Measurements from ENCODE around the gene SEMA5B.

The SEMA5B gene

DNA sequence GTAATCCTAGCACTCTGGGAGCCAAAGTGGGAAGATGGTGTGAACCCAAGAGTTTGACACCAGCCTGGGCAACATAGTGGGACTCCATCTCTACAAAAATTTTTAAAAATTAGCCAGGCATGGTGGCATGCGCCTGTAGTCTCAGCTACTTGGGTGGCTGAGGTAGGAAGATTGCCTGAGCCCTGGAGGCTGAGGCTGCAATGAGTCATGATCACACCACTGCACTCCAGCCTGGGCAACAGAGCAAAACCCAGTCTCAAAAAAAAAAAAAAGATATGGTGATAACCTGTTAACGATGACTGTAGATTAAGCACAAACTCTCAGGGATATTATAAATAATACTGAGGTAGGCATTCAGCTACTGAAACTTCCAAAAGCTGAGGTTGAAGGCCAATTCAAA, 125.2 kb downstream of the SEMA5B start:
- H3K36me3 Mint-ChIP-seq (ENCODE audit: low read depth) = no peaks in the 10 kb centered on the region
- no peak for DNase-seq

GRCh38 chr3:122898298-122898697, 129.3 kb downstream of the SEMA5B start:
- Mint-ChIP-seq H3K27ac (no peak overlapping the region), H3K4me1 (ENCODE audit: low read depth) (peaks cover 5% of the 10 kb centered on the region), H3K36me3 (ENCODE audit: low read depth) (no peaks in the 10 kb centered on the region), H3K4me3 (no peak overlapping the region), H3K9me3 (no peaks in the 10 kb centered on the region), H3K27me3 (peaks cover 5% of the 10 kb centered on the region)
- DNase-seq = no peak

More for the DNA sequence above, 125.2 kb downstream of the SEMA5B start:
- no peak overlapping the region for H3K27ac Mint-ChIP-seq
- peaks cover 6% of the 10 kb centered on the region for H3K9me3 Mint-ChIP-seq
- peaks cover under 1% of the 10 kb centered on the region for H3K27me3 Mint-ChIP-seq
- no peak overlapping the region for H3K4me3 Mint-ChIP-seq
- no peaks in the 10 kb centered on the region for H3K4me1 Mint-ChIP-seq (ENCODE audit: low read depth)

GRCh38 chr3:122893754-122894668, 133.6 kb downstream of the SEMA5B start:
- Mint-ChIP-seq H3K4me3 (no peak overlapping the region), H3K27ac (no peak overlapping the region), H3K27me3 (peaks cover 5% of the 10 kb centered on the region), H3K4me1 (ENCODE audit: low read depth) (peaks cover 18% of the 10 kb centered on the region), H3K9me3 (no peaks in the 10 kb centered on the region), H3K36me3 (ENCODE audit: low read depth) (no peaks in the 10 kb centered on the region)
- no peak for DNase-seq

DNA sequence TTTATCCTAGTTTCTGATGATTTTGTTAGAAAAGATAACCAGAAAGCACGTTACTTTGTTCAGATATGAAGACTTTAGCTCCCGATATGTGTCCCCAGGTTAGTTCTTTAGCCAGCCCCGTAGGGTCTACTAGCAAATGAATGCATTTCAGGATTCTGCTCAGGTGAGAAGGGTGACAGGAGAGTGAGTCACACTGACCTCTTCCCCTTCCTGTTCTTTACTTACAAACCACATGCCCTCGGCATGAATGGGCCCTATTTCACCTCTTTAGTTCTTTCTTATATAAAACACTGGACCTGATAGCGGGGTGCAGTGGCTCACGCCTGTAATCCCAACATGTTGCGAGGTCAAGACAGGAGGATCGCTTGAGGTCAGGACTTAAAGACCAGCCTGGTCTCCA, 134.3 kb downstream of the SEMA5B start:
- no peak overlapping the region for H3K27ac Mint-ChIP-seq
- H3K4me3 Mint-ChIP-seq = no peak overlapping the region
- no peaks in the 10 kb centered on the region for H3K36me3 Mint-ChIP-seq (ENCODE audit: low read depth)
- peaks cover 18% of the 10 kb centered on the region for H3K4me1 Mint-ChIP-seq (ENCODE audit: low read depth)
- H3K9me3 Mint-ChIP-seq = no peaks in the 10 kb centered on the region
- no peak for DNase-seq
- peaks cover 5% of the 10 kb centered on the region for H3K27me3 Mint-ChIP-seq

DNA sequence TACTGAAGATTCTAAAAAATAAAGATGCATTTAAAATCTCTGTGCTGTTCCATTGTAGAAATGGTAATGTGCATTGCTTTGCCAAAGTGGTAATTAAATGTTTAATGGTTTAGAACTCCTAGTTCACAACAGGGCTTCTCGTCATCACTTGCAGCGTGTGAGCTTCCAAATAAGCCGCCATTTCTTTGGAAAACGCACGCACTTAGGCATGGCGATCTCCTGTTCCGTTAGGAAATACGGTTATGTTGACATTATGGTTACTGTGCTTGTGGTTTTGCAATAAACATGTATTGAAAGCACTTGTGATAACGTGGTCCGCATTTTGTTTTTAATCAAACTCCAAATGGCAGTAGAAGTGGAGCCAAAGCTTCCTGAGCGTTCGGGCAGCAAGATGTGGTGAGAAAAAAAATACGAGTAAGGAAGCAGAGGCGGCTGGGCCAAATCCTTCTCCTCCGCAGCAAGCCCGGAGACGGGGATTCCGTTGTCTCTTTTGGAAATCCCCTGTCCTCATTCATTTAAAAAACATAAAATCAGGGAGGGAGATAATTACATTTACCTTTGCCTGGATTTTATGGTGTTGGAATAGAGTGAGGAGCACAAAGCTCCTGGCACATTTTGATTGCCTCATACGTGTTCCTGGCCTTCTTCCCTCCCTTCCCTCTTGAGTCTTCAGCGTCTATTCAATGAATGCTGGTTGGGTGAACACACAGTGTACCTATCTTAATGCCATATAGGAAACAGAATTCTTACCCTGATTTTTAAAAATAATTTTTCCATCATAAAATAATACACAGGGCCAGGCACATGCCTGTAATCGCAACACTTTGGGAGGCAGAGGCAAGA, 135.2 kb downstream of the SEMA5B start:
- no peak for DNase-seq
- Mint-ChIP-seq H3K27ac (no peak overlapping the region), H3K27me3 (peaks cover 5% of the 10 kb centered on the region), H3K36me3 (ENCODE audit: low read depth) (no peaks in the 10 kb centered on the region), H3K9me3 (no peaks in the 10 kb centered on the region), H3K4me3 (no peak overlapping the region), H3K4me1 (ENCODE audit: low read depth) (peaks cover 18% of the 10 kb centered on the region)

DNA sequence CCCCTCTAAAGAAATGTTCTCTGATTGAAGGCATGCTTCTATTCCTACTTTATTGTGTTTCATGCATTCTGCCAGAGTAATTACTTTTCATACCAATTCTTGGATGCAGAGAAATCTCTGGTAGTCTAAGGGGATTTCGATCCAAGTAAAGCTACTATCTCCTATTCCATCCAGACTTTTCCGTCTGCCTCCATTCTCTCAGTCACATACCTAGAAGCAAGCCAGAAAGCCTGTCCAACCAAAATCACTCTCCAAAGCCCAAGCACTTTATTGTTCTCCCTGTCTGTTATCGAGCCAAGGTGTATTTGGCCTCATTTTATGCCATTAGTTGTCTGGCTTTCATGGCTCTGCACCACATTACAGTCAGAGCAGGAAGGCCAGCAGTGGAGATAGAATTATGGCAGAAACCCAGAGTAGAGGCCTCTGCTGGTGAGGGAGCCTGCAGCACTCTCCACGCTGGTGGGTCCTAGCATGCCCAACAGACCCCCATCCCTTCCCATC, 136.8 kb downstream of the SEMA5B start:
- H3K27me3 Mint-ChIP-seq = no peaks in the 10 kb centered on the region

DNA sequence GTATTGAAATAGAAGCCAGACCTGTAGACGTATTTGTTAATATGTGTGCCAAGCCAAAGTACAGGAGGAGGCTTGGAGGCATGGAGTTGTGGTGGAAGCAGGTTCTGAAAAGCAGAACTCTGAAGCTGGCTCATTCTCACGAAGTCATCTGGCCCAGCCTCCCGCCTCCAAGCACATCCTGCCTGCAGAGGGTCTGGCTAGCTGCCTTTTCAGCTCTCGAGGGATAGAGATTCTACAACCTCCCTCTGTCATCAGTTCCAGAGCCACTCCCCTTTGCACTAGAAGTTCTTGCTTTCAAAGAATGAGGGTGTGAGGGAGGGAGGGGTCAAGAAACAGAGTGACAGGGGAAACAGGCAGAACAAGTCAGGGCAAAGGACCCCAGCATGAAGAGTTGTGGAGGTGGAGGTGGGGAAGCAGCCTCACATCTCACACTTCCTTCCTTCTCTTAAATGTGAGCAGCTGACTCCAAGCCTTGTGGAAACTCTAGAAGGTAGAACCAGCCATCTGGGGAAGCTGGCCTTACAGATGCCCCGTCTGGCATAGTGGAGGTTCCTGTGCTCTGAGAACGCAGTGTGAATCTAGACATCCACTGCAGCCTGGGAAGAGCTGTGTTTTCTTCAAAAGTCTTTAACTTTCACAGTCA, 137.4 kb downstream of the SEMA5B start:
- Mint-ChIP-seq H3K27ac (no peak overlapping the region), H3K27me3 (no peaks in the 10 kb centered on the region), H3K36me3 (ENCODE audit: low read depth) (no peaks in the 10 kb centered on the region), H3K4me3 (no peak overlapping the region), H3K4me1 (ENCODE audit: low read depth) (peaks cover 18% of the 10 kb centered on the region), H3K9me3 (no peaks in the 10 kb centered on the region)
- DNase-seq = no peak

More for the DNA sequence above, 136.8 kb downstream of the SEMA5B start:
- Mint-ChIP-seq H3K4me3 (no peak overlapping the region), H3K4me1 (ENCODE audit: low read depth) (peaks cover 18% of the 10 kb centered on the region), H3K36me3 (ENCODE audit: low read depth) (no peaks in the 10 kb centered on the region), H3K9me3 (no peaks in the 10 kb centered on the region), H3K27ac (no peak overlapping the region)
- DNase-seq = no peak

DNA sequence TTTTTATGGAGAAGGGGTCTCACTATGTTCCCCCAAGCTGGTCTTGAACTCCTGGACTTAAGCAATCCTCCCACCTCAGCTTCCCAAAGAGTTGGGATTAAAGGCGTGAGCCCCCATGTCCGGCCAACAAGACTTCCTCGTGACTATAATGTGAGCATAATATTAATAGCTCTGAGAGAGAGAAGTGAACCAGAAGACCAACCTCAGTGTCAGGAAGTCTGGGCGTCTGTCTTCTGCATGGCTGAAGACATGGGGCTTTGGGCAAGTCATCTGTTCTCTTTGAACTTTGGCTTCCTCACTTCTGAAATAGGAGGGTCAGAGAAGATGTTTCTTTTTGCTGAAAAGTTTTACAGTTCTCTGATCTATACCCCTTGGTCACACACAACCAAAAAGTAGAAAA, 140.6 kb downstream of the SEMA5B start:
- Mint-ChIP-seq H3K27me3 (no peaks in the 10 kb centered on the region), H3K36me3 (ENCODE audit: low read depth) (no peaks in the 10 kb centered on the region), H3K9me3 (no peaks in the 10 kb centered on the region), H3K27ac (no peak overlapping the region), H3K4me3 (no peak overlapping the region), H3K4me1 (ENCODE audit: low read depth) (peaks cover 10% of the 10 kb centered on the region)
- DNase-seq = no peak

- H3K36me3 Mint-ChIP-seq (ENCODE audit: low read depth) = peaks cover 6% of the 10 kb centered on the region
These were observed 141.3 kb downstream of the SEMA5B start for GRCh38 chr3:122886251-122886650.

DNA sequence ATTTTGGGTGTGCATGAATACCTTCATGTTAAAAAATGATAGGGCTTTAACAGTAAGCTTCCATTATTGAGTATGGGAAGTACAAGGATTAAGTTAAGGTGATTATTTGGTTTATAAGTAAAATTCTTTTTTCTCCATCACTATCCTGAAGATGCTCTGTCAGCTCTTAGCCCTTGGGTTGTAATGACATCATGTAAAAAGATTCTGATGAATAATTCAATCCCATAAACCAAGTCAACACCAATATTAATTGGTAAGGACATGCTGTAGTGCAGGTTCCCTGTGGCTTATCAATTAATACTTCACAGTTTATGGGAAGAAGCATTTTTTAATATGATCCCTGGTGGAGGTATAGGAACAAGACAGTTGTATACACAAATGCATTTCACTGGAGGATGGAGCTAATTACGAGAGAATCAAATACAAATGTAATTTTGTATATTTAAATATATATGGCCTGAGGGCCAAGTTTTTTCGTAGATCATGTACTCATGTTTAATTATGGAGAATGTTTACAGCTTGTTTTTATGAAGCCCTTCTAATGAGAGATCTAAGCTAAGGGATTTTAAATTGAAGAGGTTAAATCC, 145.1 kb downstream of the SEMA5B start:
- no peak for DNase-seq
- Mint-ChIP-seq H3K9me3 (no peaks in the 10 kb centered on the region), H3K4me3 (no peak overlapping the region), H3K27me3 (no peaks in the 10 kb centered on the region), H3K36me3 (ENCODE audit: low read depth) (peaks cover 19% of the 10 kb centered on the region), H3K4me1 (ENCODE audit: low read depth) (no peaks in the 10 kb centered on the region), H3K27ac (no peak overlapping the region)

More at GRCh38 chr3:122886251-122886650, 141.3 kb downstream of the SEMA5B start:
- no peak overlapping the region for H3K27ac Mint-ChIP-seq
- DNase-seq = no peak
- no peak overlapping the region for H3K4me3 Mint-ChIP-seq
- H3K9me3 Mint-ChIP-seq = no peaks in the 10 kb centered on the region
- no peaks in the 10 kb centered on the region for H3K27me3 Mint-ChIP-seq
- H3K4me1 Mint-ChIP-seq (ENCODE audit: low read depth) = peaks cover 10% of the 10 kb centered on the region

GRCh38 chr3:122880624-122881023, 146.9 kb downstream of the SEMA5B start:
- H3K27me3 Mint-ChIP-seq = no peaks in the 10 kb centered on the region
- H3K36me3 Mint-ChIP-seq (ENCODE audit: low read depth) = peaks cover 19% of the 10 kb centered on the region
- no peak for DNase-seq
- H3K27ac Mint-ChIP-seq = no peak overlapping the region
- no peak overlapping the region for H3K4me3 Mint-ChIP-seq
- H3K4me1 Mint-ChIP-seq (ENCODE audit: low read depth) = peaks cover 7% of the 10 kb centered on the region
- H3K9me3 Mint-ChIP-seq = no peaks in the 10 kb centered on the region

GRCh38 chr3:122880173-122880572, 147.4 kb downstream of the SEMA5B start:
- Mint-ChIP-seq H3K4me3 (no peak overlapping the region), H3K36me3 (ENCODE audit: low read depth) (peaks cover 20% of the 10 kb centered on the region), H3K27ac (no peak overlapping the region), H3K27me3 (no peaks in the 10 kb centered on the region), H3K9me3 (peaks cover under 1% of the 10 kb centered on the region), H3K4me1 (ENCODE audit: low read depth) (peaks cover 9% of the 10 kb centered on the region)
- DNase-seq = no peak

- Mint-ChIP-seq H3K4me3 (no peak overlapping the region), H3K9me3 (peaks cover 4% of the 10 kb centered on the region), H3K4me1 (ENCODE audit: low read depth) (peaks cover 15% of the 10 kb centered on the region), H3K27ac (no peak overlapping the region), H3K27me3 (no peaks in the 10 kb centered on the region), H3K36me3 (ENCODE audit: low read depth) (peaks cover 35% of the 10 kb centered on the region)
- no peak for DNase-seq
These were observed 151.9 kb downstream of the SEMA5B start for GRCh38 chr3:122875547-122876127.

Data from activated T-cell treated with anti-CD3 and anti-CD28 coated beads, Interleukin-2, amount 50 U/mL, for 24 hours (primary cell).